HEK293 (cell line): ENCODE measurements around the gene APCDD1.

ENCODE experiments used
- TCF7L2 ChIP-seq: IDR thresholded peaks from 2 replicates; pipeline ENCODE4 v1.6.1; 2011; ENCODE audit warnings: low read depth, mild to moderate bottlenecking, inconsistent platforms, low read length, moderate library complexity, borderline replicate concordance
- ZNF521 ChIP-seq: fragments of 450-650 bp; formaldehyde crosslinking; IDR thresholded peaks from 2 replicates; pipeline ENCODE4 v1.5.1; 2017; ENCODE audit warnings: missing biosample characterization, mild to moderate bottlenecking, missing genetic modification characterization
- TF ChIP-seq, protein P1 (sequence below): fragments of 450-650 bp; formaldehyde crosslinking; IDR thresholded peaks from 2 replicates; pipeline ENCODE4 v1.5.1; 2016; ENCODE audit warnings: missing biosample characterization, missing genetic modification characterization
- TF ChIP-seq, protein P2 (sequence below): fragments of 450-650 bp; formaldehyde crosslinking; IDR thresholded peaks from 2 replicates; pipeline ENCODE4 v1.5.1; 2016; ENCODE audit warnings: missing biosample characterization, missing genetic modification characterization

DNA sequence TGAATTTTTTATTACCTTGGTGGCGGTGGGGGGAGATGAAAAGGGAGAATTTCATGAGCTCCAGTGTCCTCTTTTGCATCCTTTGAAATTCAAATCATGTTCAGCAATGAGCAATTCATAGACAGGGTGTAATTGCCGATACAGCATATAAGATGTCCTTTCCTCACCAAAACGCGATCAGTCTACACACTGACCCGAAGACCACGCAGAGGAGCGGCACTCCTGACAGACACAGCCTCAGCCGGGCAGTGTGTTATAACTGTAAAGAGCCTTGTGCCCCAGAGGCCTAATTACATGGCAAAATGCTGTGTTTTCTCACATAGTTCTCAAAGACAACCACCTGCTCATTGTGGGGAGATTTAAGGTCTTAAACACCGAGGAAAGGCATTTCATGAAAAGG, 38.4 kb upstream of the APCDD1 start:
- TF ChIP-seq, protein P1, sequence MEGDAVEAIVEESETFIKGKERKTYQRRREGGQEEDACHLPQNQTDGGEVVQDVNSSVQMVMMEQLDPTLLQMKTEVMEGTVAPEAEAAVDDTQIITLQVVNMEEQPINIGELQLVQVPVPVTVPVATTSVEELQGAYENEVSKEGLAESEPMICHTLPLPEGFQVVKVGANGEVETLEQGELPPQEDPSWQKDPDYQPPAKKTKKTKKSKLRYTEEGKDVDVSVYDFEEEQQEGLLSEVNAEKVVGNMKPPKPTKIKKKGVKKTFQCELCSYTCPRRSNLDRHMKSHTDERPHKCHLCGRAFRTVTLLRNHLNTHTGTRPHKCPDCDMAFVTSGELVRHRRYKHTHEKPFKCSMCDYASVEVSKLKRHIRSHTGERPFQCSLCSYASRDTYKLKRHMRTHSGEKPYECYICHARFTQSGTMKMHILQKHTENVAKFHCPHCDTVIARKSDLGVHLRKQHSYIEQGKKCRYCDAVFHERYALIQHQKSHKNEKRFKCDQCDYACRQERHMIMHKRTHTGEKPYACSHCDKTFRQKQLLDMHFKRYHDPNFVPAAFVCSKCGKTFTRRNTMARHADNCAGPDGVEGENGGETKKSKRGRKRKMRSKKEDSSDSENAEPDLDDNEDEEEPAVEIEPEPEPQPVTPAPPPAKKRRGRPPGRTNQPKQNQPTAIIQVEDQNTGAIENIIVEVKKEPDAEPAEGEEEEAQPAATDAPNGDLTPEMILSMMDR (tag by site-specific recombination), result no peak
- no peak for TF ChIP-seq ZNF521
- TF ChIP-seq, protein P2, sequence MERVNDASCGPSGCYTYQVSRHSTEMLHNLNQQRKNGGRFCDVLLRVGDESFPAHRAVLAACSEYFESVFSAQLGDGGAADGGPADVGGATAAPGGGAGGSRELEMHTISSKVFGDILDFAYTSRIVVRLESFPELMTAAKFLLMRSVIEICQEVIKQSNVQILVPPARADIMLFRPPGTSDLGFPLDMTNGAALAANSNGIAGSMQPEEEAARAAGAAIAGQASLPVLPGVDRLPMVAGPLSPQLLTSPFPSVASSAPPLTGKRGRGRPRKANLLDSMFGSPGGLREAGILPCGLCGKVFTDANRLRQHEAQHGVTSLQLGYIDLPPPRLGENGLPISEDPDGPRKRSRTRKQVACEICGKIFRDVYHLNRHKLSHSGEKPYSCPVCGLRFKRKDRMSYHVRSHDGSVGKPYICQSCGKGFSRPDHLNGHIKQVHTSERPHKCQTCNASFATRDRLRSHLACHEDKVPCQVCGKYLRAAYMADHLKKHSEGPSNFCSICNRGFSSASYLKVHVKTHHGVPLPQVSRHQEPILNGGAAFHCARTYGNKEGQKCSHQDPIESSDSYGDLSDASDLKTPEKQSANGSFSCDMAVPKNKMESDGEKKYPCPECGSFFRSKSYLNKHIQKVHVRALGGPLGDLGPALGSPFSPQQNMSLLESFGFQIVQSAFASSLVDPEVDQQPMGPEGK (tag by site-specific recombination), result no peak
- TF ChIP-seq TCF7L2, result no peak
